GM12891 (cell line): Measurements from ENCODE around the gene ASIC4.

Experiments
- DNase-seq: peaks from one replicate; pipeline ENCODE4 v3.0.0; 2011; ENCODE audit warnings: low spot score; ENCODE audit not compliant: insufficient read length
- FAIRE-seq: peaks from 2 replicates; lab custom pipeline; 2011; peaks lifted over from hg19 to GRCh38; lab: Jason Lieb, UNC
- PAX5 ChIP-seq: IDR thresholded peaks from 2 replicates; pipeline ENCODE4 v1.6.1; 2011; ENCODE audit warnings: low read length, moderate library complexity, mild to moderate bottlenecking; ENCODE audit not compliant: insufficient read depth, severe bottlenecking
- POLR2A ChIP-seq: IDR thresholded peaks from 2 replicates; pipeline ENCODE4 v1.6.1; 2011; ENCODE audit warnings: low read depth, low read length, control low read depth
- POLR2AphosphoS5 ChIP-seq: IDR thresholded peaks from 2 replicates; pipeline ENCODE4 v1.6.1; 2011; ENCODE audit warnings: low read depth, low read length, control low read depth
- POU2F2 ChIP-seq: IDR thresholded peaks from 2 replicates; pipeline ENCODE4 v1.6.1; 2011; ENCODE audit warnings: low read depth, mild to moderate bottlenecking, control low read depth, low read length, moderate library complexity
- SPI1 ChIP-seq: IDR thresholded peaks from 2 replicates; pipeline ENCODE4 v1.6.1; 2011; ENCODE audit warnings: low read depth, low read length, control low read depth
- TAF1 ChIP-seq: IDR thresholded peaks from 2 replicates; pipeline ENCODE4 v1.6.1; 2011; ENCODE audit warnings: low read depth, low read length, control low read depth

The ASIC4 gene

DNA sequence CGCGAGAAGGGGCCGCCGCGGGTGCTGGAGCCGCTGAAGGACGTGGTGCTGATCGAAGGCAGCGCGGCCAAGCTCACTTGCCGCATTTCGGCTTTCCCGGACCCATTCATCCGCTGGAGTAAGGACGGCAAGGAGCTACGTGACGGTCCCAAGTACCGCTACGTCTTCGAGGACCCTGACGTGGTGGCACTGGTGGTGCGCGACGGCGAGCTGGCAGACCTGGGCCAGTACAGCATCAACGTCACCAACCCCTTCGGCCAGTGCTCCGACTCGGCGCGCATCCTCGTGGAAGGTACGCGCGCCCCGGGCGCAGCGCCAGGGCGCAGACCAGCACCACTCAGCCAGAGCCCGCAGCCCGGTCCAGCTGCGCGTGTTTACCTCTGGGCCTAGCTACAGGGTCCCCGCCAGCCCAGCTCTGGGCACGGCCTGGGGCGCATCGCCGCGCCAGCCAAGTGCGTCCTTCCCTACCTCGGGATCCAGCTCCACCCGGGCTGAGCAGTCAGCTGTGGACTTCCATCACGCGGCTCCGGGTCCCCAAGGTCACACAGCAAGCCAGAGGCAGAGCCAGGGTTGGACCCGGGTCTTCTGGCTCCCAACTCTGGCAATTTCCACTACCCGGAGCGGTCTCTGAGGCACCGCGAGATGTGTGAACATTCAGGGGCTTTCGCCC lies 17.3 kb upstream of the ASIC4 start:
- FAIRE-seq: no peak
- no peak for TF ChIP-seq TAF1
- no peak for TF ChIP-seq POLR2AphosphoS5
- TF ChIP-seq POLR2A: no peak
- TF ChIP-seq PAX5: no peak
- TF ChIP-seq POU2F2: no peak
- no peak for TF ChIP-seq SPI1

DNA sequence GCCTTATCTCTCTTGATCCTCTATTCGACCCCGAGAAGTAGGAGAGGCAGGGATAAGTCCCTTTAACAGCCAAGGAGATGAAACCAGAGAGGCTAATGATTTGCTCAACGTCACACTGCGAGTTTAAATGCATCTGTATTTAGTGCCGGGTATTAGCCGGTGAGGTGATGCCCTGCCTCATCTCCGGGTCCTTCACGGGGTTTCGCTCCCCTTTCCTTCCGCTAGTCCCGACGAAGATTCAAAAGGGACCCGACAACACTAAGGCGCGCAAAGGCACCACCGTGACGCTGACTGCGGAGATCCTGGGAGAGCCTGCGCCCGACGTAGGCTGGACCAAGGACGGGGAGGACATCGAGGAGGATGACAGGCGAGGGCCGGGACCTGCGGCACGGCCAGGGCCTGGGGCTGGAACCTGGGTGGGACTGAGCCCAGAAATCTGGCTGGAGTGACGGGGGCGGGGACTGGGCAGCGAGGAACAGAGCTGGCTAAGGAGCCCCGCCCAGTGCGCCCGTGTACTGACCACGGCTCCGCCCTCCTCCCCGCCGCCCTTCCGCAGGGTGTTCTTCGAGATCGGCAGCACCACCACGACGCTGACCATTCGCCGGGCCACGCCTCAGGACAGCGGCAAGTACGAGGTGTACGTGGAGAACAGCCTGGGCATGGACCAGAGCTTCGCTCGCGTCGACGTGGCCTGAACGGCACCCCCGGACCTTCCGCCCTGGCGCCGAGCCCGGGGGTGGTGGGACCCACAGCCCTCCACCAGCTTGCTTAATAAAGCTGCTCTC lies 16.6 kb upstream of the ASIC4 start:
- TF ChIP-seq PAX5 (no peak), POU2F2 (no peak), POLR2AphosphoS5 (no peak), SPI1 (no peak), TAF1 (no peak)
- peak; percentile 45 for FAIRE-seq

More for the DNA sequence above, 17.3 kb upstream of the ASIC4 start:
- DNase-seq: no peak

DNA sequence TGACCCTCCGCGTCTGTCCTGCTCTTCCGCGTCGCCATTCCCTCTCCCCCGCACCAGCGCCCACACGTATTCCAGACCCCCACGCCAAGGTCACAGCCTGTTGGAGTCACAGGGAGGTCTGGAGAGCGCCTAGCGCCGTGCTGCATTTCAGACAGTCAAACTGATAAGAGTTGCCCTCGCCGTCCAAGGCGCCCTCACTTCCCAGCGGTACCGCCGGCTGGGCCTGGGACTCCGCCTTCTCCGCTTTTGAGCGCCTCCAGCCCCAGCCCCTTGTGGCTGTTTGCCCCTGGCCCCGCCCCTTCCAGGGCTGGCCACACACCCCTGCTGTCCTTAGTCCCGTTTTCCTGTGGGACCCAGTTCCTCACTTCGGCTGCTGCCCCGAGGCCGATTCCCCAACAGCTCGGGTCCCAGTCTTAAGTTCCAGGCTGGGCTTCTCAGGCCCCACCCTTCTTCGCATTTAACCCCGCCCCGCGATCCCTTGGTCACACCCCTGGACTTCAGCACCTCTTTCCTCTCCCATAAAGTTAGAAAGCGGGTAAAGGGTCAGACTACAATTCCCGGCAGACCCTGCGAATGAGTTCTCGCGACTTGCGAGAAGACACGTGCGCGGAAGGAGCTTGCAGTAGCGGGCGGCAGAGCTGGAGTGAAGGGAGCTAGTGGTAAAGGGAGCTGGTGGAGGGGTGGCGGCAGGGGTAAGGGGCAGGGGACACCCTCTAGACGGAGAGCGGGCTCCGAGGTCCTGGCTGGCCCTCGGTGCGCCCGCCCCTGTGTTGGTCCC lies 15.8 kb upstream of the ASIC4 start, which contains the start of gene GMPPA:
Gene GMPPA (plus strand): TSS at position 612 of the 778 bp plus-strand sequence. CDS start 1,085 bp downstream, outside the sequence.
- FAIRE-seq: peak; percentile 91

More for the DNA sequence above, 16.6 kb upstream of the ASIC4 start:
- no peak for DNase-seq

DNA sequence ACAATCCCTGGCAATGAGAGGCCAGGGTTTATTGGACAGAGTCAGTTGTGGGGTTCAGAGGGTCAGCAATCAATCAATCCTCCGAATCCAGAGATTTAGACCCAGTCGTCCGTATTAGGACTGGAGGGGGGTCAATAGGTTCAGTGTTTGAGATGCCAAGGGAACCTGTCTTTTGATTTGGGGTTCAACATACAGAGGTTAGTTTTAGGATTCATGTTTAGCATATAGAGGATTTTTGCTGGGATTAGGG lies 15.3 kb upstream of the ASIC4 start:
- peak; percentile 33 for FAIRE-seq
- DNase-seq: no peak

More for the DNA sequence above, 15.8 kb upstream of the ASIC4 start, which contains the start of gene GMPPA:
- TF ChIP-seq POLR2A: peak; percentile 89
- peak; percentile 31; the same call in 1 of the 2 replicates for TF ChIP-seq POU2F2
- TF ChIP-seq SPI1: no peak
- TF ChIP-seq PAX5: peak; percentile 19
- TF ChIP-seq POLR2AphosphoS5: peak; percentile 84
- TF ChIP-seq TAF1: peak; percentile 86
- peak; percentile 99 for DNase-seq

DNA sequence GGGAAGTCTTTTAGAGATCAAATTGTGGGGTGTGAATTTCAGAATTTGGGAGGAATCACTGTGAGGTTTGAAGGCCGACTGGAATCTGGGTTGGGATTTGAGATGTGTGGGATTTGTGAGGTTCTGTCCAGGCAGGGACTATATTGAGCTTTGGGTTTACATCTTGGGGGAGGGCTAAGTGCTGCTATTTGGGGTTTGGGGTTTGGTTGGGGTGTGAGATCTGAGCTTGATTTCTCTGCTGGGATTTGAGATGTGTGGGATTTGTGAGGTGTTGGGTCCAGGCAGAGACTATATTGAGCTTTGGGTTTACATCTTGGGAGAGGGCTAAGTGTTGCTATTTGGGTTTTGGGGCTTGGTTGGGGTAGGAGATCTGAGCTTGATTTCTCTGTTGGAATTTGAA lies 14.7 kb upstream of the ASIC4 start:
- peak; percentile 5 for FAIRE-seq
- no peak for DNase-seq
- no peak for TF ChIP-seq TAF1
- TF ChIP-seq PAX5: no peak
- no peak for TF ChIP-seq POU2F2
- TF ChIP-seq POLR2A: no peak
- no peak for TF ChIP-seq SPI1
- TF ChIP-seq POLR2AphosphoS5: no peak

More for the DNA sequence above, 15.3 kb upstream of the ASIC4 start:
- TF ChIP-seq TAF1 (no peak), POLR2A (0 out of 2 replicates have a peak, but pooled peaks have one; percentile 5), SPI1 (no peak)

DNA sequence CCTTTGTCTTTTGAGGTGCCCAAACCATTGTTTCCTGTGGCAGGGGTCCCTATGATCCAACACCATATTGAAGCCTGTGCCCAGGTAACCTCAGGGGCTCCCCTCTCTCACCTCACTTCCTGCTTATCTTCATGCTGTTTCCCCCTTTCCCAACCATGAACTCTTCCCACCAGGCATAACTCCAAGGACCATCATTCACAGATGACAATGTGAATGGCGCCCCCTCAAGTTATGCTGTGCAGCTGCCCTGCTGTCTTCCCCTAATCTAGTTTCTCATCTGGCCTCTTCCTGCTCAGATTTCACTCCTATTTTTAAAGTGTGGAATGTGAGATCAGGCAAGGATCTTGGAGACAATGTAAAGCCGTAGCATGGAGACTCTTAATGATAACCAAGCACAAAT lies 14.1 kb upstream of the ASIC4 start:
- FAIRE-seq (no peak), DNase-seq (no peak)
- TF ChIP-seq SPI1 (no peak), TAF1 (no peak), POLR2AphosphoS5 (no peak), PAX5 (no peak), POLR2A (no peak)

DNA sequence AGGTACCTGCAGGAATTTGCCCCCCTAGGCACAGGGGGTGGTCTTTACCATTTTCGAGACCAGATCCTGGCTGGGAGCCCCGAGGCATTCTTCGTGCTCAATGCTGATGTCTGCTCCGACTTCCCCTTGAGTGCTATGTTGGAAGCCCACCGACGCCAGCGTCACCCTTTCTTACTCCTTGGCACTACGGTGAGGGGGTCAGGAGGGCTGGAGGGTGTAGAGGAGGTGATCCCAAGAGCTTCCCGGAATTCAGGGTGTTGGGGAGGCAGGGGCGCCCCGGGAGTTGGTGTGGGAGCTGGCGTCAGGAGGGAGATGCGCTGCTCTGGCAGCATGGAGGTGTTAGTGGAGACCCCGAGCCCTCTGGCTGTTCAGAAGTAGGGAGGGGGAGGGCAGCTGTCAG lies 12.4 kb upstream of the ASIC4 start:
- DNase-seq (no peak), FAIRE-seq (no peak)
- TF ChIP-seq TAF1 (no peak), SPI1 (no peak), POU2F2 (no peak), POLR2A (no peak), PAX5 (no peak), POLR2AphosphoS5 (no peak)

DNA sequence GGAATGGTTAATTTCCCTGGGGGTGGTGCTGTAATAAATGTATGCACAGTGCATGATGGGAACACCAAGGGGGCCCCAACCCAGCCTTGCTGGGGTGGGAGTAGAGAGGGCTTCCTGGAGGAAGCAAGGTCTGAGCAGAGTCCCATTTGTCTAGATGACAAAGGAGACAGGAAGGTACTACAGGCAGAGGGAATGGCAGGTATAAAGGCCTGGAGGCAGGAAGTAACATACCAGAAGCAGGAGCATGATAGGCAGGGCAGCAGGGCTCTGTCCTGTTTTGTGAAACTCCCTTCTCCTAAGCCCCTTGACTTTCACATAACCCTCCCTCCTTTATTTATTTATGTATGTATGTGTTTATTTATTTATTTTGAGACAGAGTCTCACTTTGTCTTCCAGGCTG lies 11.7 kb upstream of the ASIC4 start:
- no peak for FAIRE-seq

More for the DNA sequence above, 11.7 kb upstream of the ASIC4 start:
- TF ChIP-seq POLR2AphosphoS5 (no peak), POU2F2 (no peak), PAX5 (no peak), SPI1 (no peak), TAF1 (no peak), POLR2A (no peak)
- DNase-seq: no peak
